Measurements from ENCODE around the gene TSC2.
A peak's percentile ranks its signal among the peaks of the same experiment; 100 is the strongest.
"Not testable (repeated sequence)": the region's sequence is repeated elsewhere in the genome, so short reads cannot be mapped to it uniquely, and the experiment has no call there.

TSC2 gene

DNA sequence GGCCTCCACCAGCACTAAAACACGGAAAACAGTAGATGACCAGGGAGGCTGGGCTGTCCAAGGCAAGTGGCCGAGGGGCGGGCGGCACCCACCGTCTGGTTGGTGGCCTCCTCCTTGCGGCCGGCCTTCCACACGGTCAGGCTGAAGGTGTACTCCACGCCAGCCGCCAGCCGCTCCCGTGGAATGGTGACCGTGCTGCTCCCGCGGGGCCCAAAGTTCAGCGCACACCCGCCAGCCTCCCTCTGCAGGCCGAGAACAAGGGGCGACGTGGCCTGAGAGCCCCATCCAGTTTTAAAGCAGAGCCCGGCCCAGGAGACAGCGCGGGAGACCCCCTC lies 60.0 kb downstream of the TSC2 start:
- DNase-seq, result not testable (repeated sequence)

DNA sequence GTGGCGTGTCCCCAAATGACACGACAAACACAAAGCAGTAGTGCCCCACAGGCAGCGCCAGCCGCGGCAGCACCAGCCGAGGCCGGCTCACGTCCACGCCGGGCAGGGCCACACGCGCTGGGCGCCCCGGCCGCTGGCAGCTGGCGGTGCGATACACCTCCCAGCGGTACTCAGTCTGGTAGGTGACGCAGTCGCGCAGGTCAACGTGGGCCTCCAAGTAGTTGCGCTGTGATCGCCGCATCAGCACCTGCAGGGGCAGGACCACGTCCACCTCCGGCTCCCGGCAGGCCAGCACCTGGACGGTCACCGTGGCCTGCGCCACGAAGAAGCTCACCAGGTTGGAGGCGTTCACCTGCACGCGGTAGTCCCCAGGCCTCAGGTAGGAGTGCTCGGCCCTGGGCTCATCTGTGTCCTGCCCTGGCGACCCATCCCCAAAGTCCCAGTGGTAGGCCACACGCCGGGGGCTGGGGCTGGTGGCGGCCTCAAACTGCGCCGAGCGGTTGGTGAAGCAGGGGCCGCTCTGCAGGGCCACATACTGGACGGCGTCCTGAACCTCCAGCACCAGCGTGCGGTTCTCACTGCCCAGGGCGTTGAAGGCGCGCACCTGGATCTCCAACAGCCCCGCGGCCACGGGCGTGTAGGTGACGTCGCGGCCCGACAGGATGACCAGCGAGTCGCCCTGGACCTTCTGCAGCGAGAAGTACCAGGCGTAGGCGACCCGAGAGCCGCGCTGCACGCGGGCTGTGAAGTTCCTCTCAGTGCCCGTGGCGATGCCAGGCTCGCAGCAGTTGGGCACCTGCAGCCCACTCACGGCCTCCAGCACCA lies 60.9 kb downstream of the TSC2 start:
- not testable (repeated sequence) for DNase-seq

DNA sequence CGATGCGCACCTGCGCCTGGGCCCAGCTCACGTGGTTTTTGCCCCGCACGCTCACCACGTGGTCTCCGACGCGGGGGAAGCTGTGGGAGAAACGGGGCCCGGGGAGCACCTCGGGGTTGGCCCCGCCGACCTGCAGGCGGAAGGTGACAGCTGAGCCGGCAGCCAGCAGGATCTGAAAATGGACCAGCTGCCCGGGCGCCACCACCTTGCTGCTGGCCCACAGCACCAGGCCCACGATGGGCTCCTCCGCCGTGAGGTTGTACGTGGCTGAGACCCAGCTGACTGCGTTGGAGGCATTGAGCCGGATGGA lies 61.4 kb downstream of the TSC2 start:
- DNase-seq, result not testable (repeated sequence)

DNA sequence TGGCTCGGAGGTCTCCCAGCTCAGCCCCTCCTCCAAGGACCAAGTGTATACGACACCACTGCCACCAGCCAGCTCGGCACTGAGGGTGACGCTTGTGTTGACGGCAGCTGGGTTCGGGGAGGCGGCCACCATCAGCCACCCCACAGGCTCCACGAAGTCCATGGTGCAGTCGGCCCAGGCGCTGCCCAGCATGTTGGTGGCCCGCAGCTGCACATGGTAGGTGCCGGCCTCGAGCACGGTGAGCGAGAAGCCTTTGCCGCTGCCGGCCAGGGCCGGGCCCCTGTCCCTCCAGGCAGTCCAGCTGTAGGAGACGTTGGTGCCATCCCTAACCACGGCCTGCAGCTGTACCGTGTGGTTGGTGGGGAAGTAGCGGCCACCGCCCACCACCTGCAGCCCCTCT lies 62.1 kb downstream of the TSC2 start:
- DNase-seq, result not testable (repeated sequence)

DNA sequence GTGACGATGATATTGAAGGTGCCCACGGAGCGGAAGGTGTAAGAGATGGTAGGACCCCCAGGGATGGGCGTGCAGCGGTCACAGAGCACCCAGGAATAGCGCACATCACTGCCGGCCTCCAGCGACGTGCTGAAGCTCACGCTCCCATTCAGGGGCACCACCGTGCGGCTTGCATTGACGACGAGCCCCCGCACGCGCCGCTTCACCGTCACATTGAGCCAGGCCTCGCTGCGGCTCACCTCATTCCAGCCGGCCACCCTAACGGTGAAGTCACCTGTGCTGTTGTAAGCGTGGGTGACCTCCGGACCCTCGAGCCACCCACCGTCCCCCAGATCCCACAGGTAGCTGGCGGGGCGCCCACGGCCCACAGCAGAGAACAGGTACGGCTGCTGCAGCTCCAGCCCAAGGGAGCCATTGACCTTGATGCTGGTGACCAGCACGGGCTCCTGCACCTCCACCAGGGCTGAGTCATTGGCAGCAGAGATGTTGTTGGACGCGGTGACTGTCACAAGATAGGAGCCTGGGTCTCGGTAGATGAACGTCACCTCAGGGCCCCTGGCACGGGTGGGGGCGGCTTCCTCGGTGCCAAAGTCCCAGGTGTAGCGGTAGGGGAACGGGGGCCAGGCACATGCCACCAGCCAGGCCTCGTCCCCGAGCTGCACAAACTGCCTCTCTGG lies 62.7 kb downstream of the TSC2 start:
- not testable (repeated sequence) for DNase-seq

DNA sequence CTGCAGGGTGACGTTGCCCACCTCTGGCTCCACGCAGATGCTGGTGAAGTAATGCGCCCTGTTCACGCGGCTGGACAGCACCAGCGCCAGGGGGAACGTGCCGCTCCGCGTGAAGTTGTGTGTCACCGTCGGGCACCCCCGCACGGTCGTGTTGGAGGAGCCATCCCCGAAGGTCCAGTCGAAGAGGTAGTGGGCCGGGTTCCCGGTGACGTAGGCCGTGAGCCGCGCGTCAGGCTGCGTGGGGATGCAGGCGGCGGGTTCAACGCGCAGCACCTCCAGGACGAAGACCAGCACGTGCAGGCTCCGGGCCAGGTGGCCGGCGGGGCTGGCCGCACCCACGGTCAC lies 63.2 kb downstream of the TSC2 start:
- DNase-seq, result not testable (repeated sequence)

DNA sequence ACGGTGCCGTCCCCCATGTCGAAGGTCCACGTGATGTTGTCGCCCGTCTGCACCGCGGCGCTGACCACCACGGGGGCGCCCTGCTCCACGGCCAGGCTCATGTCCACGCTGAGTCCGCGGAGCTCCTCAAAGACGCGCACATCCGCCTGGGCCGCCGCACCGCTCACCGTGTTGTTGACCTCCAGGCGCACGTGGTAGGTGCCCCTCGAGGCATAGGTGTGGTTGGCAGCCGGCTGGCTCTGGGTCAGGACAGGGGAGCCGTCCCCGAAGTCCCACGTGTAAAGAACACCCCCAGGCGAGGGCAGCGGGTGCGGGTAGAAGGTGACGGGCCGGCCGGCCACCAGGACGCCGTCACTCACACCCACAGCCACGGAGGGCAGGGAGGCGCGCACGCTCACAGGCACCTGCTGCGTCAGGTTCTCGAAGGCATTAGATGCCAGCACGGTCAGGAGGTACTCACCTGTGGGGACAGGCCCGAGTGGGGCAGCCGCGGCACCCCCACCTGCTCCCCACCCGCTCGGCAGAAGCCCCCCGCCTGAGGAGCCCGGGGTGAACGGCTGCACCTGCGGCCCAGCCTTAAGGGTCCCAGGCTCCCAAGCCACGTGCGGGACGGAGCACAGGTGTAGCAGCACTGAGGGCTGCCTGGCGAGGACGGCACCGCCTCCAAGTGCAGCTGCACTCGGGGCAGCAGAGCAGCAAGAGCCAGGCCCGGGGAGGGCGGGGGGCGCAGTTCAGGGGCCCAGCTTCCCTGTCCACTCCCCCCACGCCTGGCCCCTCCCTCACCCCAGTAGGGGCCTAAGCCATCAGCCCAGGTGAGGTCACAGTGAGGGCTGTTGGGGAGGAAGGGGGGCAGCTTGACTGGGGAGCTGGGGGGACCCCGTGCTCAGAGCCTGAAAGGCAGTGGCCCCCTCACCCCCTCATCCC lies 63.9 kb downstream of the TSC2 start:
- DNase-seq, result not testable (repeated sequence)

DNA sequence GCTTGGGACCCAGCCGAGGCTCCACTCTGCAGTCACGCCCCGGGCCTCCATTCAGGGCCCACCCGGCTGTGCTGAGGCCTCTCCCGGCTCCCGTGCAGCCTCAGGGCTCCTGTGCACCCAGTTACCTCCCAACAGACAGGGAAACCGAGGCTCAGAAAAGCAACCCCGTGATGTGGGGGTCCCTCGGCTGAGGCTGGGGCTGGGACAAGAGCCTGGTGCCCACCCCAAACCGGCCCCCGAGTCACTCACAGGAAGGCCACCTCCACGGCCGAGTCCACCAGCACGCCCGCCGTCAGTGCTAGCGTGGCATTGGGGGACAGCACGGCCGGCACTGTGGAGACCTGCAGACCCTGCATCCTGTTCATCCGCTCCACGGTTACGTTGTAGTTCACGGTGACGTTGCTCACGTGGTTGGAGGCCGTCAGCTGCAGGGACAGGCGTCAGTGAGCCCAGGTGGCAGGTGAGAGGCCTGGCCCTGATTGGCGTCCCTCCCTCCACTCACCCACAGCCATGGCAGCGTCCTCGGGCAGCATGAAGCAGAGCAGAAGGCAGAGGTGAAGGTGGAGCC lies 64.8 kb downstream of the TSC2 start:
- not testable (repeated sequence) for DNase-seq

DNA sequence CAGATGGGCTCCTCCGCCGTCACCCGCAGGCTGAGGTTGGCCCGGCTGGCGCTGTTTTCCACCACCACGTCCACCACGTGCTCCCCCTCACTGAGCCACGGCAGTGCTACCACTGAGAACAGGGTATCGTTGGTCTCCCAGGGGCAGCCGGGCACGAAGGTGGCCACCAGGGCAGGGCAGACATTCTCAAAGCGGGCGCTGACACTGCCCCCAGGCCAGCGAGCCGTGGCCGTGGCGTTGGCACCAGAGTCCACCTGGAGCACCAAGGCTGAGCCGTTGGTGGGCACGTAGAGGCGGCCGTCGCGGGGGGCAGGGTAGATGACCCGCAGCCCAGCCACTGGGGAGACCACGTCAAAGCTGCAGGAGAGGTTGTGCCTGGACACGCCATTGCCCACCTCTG lies 66.4 kb downstream of the TSC2 start:
- DNase-seq, result not testable (repeated sequence)

DNA sequence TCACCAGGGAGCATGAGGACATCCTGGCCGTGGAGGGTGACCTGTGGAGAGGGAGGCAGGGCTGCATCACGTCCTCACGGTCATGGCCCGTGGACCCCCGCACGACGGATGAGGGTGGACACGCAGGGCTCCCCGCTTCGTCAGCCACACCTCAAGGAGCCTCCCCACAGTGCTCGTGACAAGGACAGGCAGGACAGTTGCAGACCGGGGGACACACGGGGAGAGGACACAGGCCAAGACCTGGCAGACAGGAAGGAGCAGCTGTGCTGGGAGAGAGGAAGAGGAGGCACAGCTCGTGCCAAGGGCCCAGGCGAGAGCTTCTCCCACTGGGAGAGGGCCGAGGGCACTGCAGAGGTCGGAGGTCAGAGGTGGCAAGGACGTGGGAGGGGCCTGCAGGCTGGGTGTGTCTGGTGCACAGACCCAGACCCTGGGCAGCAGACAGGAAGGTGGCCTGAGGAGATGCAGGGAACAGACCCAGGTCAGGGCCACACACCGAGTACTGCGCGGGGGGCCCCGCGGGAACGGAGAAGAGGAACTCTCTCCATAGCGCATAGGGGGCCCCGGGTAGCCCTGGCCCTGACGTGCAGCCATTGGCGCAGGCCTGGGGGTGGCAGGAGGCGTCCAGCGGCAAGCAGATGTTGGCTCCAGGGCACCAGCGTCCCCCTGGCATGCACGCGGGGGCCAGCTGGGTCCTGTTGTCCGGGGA lies 67.3 kb downstream of the TSC2 start:
- not testable (repeated sequence) for DNase-seq

DNA sequence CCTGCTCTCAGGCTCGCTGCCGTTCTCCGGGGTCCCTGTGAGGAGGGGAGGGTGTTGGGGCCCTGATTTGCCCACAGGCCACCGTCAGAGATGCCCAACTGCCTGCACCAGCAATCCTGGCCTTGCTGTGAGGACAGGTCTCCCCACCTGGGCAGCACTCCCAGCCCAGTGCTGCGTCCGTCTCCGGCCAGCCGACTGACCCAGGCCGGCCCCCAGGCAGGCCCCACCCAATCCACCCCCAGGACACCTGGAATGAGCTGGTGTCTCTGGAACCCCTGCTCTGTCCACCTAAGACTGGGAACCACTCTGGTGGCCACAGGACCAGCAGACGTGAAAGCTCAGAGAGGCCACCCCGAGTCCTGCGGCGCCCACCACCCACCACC lies 67.8 kb downstream of the TSC2 start:
- no peak for DNase-seq

DNA sequence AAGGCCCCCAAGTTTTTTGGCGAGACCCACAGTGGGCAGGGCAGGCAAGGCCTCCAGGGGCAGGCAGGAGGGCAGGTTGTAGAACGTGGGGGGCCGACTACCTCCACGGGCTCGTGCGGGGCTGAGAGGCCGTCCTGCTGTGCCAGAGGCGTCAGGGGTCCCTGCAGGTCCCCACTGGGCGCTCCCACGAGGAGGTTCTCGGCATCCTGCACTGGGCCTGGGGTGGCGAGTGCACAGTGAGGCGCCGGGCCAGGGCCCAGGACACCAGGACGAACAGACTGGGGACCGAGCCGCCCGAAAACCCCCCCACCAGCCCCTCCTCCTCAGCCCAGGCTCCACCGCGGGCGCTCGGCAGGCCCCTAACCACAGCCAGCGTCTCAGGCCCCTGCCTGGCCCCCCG lies 68.6 kb downstream of the TSC2 start:
- not testable (repeated sequence) for DNase-seq

DNA sequence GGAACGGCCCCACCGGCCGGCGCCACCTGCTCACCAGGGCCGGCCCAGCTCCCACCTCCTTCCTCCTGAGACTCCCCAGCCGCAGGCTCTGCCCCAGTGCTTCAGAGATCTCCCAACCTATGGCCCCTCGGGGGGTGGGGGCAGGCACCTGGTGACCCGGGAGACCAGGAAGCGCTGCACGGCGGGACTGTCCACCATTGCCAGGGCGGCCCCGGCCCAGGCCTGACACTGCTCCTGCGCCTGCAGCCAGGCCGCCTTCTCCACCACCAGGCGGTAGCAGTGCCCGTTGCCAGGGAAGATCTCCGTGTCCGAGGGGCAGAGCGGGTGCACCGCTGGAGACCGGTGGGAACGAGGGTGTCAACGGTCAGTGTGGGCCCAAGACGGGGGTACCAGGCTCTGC lies 69.6 kb downstream of the TSC2 start:
- not testable (repeated sequence) for DNase-seq

DNA sequence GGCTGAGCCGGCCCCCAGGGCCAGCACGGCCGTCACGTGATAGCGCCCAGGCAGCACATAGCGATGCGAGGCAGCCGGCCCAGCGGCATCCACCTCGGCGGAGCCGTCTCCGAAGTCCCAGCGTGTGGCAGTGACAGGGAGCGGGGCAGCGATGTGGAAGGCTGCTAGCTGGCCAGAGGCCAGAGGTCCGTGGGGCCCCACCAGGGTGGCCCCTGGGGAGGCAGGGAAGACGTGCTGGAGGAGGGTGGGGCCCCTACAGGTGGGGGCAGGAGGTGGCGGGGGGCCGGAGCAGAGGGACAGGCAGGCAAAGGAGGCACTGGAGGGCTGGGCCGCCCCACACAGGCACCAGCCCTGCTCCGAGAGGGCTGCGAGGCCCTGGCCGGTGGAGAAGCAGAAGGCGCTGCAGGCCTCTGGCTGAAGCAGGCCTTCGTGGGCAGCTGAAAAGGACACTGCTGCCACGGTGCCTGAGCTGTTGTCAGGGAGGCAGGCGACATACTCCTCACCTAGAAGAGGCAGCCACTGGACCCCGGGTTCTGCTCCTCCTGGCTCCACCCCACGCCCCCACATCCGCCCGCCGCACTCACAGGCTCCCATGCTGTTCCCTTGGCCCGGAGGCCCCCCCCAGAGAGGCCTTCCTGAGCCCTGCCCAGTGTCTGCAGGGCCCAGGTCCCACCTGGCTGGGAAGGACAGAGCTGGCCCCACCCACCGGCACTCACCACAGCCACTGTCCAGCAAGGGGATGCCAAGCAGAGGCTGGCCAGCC lies 70.4 kb downstream of the TSC2 start:
- not testable (repeated sequence) for DNase-seq

DNA sequence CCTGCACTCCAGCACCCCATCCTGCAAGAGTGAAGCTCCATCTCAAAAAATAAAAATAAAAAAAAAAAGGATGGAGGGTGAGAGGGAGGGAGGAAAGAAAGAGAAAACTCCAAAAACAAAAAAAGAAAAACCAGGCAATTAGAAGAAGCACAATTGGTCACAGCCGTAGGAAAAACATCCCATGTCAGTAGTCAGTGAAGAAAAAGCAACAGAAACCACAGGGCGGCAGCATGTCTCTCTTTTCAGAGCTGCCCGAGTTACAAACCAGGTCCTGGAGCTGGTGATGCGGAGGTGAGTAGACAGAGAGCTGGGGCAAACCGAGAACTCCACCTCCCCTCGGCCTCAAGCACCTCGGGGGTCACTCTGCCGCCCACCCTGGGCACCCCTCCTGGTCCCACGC lies 73.5 kb downstream of the TSC2 start:
- DNase-seq, result peak; percentile 79

DNA sequence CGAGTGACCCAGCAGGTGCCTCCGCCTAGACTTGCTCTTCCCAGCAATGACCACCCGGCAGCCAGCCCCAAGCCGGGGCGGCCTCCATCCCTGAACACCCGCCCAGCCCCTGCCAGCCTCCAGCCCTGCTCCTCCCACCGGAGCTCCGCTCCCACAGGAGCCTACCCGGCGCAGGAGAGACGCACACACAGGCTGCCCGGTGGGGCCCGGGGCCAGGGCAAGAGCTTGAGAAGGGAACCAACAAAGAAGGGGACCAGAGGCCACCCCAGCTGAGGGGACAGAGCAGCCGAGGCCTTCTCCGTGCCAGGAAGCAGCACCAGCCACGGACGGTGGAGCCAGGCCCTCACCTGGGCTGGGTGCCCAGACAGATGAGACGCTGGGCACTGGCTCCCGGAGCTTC lies 74.1 kb downstream of the TSC2 start:
- DNase-seq, result peak; percentile 71

DNA sequence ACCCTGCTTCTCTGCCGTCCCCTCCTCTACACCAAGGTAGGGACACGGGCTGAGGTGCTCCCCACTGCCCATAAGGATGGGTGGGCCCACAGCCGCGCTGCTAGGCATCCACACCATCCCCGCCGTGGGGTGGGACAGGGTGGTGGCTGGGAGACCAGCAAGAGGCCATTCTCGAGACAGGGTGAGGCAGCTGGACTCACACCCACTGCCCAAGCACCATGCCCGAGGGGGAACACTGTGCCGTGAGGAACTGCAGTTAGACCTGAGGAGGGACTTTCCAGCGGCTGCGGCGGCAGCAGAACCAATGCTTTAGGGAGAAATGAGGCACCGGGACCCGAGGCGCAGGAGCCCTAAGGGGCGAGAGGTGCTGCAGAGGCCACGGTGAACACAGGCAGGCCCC lies 74.6 kb downstream of the TSC2 start:
- DNase-seq, result no peak

DNA sequence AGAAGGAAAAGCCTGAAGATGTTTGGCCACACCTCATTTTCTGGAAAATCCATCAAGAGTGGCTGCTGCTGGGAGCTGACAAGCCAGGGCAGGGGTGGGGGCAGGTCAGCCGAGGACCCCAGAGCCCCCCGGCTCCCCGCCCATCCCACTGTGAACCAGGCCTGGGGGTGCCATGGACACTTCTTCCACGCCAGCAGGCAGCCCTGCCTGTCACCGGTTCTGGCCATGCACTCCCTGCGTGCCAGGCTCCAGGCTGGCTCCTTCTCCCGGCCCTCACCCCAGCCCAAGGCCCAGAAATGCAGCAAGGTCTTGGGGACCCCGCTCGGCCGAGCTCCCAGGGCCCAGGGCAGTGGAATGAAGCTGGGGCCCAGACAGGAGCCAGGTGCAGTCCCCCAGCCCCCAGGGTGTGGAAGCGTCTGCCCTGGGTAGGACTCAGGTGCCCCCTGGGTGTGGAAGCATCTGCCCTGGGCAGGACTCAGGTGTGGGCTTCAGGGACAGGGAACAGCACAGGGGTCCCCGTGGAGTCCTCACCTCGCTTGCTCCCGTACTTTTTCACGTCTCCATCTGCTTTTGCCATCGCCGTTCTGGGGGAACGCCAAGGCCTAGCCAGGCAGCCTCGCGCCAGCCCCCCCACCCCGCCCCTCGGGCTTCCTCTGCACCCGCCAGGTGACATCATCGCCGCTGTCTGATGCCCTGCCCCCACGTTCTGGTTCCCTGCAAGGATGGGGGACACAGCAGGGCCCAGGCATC lies 75.3 kb downstream of the TSC2 start:
- not testable (repeated sequence) for DNase-seq

DNA sequence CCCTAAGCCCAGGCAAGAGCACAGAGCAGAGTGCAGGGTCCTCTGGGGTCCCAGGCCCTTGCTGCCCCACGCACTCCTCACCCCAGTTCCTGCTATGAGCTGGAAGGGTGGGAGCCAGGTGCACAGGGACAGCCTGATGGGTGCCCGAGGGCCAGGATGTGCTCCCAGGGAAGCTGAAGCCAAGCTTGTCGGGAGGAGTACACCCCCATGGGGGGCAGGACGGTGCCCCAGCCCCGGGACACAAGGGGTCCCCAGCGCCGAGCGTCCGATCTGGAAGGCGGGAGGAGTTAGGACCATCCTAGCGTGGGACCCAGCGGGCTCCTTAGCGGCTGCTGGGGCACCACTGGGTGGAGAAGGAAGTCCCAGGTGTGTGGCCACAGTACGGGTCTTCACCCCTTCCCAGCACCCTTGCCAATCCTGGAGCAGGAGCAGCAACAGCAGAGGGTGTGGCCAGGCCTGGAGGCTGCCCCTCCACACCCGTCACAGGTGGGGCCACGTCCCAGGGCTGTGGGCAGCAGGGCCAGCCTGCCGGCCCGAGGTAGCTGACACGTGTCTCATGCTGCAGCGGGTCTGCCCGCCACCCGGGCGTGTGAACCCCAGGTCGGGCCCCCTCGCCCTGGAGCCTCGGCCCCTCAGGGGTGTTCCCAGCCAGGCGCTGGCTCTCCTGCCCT lies 76.1 kb downstream of the TSC2 start:
- DNase-seq, result not testable (repeated sequence)

DNA sequence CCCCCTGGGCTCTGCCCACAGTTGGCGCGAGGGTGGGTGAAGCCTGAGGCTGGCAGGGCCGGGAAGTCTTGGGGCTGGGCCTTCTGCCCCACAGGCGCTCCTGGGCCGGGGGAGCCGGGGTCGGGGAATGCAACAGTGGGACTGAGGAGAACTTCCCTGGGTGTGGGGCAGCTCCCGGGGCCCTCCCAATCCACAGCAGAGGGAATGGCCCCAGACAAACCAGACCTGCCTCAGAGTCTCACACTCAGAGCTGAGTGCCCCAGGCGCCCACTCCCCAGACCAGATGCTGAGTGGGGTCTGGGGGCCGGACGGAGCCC lies 76.5 kb downstream of the TSC2 start:
- not testable (repeated sequence) for DNase-seq

Data from midbrain (tissue), 1 donor.